ENCODE data around the gene CCER1. TPM values are rescaled to one million over a fixed set of nuclear protein-coding genes. Genes with fewer than 3 reads are reported as not detected.

CCER1 gene, protein sequence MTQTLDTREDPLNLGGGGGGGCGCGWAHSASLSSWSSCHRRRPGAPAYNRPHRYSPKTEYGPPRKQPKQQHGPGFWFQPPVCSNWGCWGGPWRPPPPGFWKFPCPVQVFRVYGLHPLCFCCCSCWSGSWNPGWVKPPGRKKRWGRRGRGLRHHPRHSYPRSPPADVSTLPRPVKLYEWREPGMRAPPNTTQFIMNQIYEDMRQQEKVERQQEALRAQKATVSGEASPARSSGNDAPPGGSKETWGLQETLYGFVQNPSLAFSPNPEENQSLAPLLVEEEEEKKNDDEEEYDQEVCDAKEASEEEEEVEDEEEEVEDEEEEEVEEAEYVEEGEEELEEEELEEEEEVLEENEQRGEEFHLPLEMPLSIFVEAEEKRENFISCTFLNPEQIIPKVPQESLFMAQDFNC
- total RNA-seq (not detected), polyA plus RNA-seq (not detected)
- long read RNA-seq, donor 1, result 0 reads
- long read RNA-seq, donor 2, result 0 reads
- long read RNA-seq, donor 3, result 0 reads

DNA sequence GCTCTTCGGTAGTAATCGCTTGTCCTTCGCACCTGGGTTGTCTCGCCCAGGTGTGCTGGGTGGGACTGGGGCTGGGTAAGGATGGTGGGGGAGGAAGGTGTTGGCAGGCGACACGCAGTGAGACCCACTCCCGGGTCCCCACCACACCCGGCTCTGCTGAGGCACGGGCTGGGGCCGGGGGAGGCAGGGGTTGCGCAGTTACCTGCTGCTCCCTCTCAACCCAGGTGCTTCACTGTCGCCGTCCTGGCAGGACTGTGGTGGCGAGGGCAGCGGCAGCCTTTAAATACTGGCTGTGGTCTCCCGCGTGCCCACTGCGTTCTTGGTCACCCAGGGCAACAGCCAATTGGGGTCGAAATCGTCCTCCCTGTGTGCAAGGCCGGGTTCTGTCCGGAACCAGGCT, at the start of gene CCER1:
Gene CCER1 (minus strand): TSS at position 256 of the 400 bp plus-strand sequence. CDS start 434 bp downstream, outside the sequence.
- intact Hi-C loops (cut with DNase I), result no loop called here
- TF ChIP-seq, protein P1, sequence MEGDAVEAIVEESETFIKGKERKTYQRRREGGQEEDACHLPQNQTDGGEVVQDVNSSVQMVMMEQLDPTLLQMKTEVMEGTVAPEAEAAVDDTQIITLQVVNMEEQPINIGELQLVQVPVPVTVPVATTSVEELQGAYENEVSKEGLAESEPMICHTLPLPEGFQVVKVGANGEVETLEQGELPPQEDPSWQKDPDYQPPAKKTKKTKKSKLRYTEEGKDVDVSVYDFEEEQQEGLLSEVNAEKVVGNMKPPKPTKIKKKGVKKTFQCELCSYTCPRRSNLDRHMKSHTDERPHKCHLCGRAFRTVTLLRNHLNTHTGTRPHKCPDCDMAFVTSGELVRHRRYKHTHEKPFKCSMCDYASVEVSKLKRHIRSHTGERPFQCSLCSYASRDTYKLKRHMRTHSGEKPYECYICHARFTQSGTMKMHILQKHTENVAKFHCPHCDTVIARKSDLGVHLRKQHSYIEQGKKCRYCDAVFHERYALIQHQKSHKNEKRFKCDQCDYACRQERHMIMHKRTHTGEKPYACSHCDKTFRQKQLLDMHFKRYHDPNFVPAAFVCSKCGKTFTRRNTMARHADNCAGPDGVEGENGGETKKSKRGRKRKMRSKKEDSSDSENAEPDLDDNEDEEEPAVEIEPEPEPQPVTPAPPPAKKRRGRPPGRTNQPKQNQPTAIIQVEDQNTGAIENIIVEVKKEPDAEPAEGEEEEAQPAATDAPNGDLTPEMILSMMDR (IDR thresholded peaks at IDR 0.05), result no peak
- Histone ChIP-seq H3K4me1 (no peaks in the 10 kb centered on the region), H3K27me3 (no peaks in the 10 kb centered on the region), H3K4me3 (no peak within 1 kb of the TSS), H3K36me3 (no peaks in the 10 kb centered on the region), H3K9me3 (no peaks in the 10 kb centered on the region), H3K27ac (no peak within 1 kb of the TSS)
- WGBS, 2 donors, result 97% methylated on average over 21 to 22 of the region's 22 CpGs
- peak in 1 of 8 donors; percentile 50 for ATAC-seq
- DNase-seq, result no peak

DNA sequence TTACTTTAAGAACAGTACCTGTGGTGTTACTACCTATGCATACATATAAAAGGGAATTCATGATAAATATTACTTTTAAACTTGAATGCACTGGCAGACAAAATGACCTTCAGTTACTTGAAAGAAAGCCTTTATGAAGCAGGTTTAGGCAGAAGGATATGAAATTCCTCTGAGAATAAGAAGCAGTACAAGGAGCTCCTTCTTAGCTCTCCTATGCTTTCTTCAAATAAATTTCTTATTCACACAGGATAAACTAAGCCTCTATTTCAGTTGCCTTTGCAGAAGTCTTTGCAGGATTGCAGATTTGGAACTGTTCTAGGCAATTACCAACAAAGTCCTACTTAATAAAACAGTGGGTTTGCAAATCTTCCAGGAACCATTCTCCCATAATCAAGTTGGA, 48.8 kb upstream of the CCER1 start:
- no peaks in the 10 kb centered on the region for H3K27me3 ChIP-seq
- H3K9me3 ChIP-seq, result no peaks in the 10 kb centered on the region
- TF ChIP-seq, protein P1 (IDR thresholded peaks at IDR 0.05), result no peak
- intact Hi-C loops (cut with DNase I), result no loop called here
- no peak overlapping the region for H3K4me3 ChIP-seq
- H3K4me1 ChIP-seq, result no peaks in the 10 kb centered on the region
- ATAC-seq (no peak), DNase-seq (no peak)
- no peak overlapping the region for H3K27ac ChIP-seq
- H3K36me3 ChIP-seq, result no peaks in the 10 kb centered on the region

DNA sequence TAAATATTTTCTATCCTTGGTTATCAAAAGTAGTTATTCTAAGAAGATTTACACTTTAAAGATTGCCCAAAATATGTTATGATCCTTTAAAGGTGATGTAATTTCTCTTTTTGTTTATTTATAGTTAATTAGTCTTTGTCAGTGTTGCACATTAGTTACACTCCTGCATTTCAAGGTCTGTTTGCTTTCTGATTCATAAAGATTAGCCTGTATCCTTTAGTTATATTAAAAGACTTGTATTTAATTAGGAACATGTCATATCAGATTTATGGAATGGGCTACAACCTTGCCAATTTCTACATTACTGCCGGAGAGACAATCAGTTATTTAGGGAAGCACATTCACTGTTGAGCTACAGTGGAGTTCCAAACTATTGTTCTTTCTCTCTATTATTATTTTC, 46.3 kb upstream of the CCER1 start:
- Histone ChIP-seq H3K4me1 (no peaks in the 10 kb centered on the region), H3K4me3 (no peak overlapping the region), H3K36me3 (no peaks in the 10 kb centered on the region), H3K9me3 (no peaks in the 10 kb centered on the region), H3K27ac (no peak overlapping the region), H3K27me3 (no peaks in the 10 kb centered on the region)
- DNase-seq, result no peak
- 41 to 59% methylated on average over 1 of the region's 1 CpG for WGBS, 2 donors
- TF ChIP-seq, protein P1 (IDR thresholded peaks at IDR 0.05), result no peak
- intact Hi-C loops (cut with DNase I), result no loop called here
- no peak for ATAC-seq

DNA sequence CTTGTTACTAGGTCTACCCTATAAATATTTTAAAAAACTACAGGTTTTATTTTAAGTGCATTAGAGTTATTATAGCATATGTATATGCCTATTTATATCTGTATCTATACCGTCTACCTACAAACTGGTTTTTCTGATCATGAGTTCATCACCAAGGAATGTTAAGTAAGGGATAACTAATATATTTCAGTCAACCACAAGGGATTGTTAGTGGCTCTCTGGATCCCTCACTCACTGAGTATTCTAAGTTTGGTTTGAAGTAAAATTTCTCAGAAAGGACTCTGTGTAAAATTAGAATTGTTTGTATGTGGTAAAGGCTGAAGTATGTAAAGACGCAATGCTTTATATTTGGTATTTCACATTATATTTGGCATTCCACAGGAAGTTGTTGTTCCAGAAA, 45.0 kb upstream of the CCER1 start:
- ATAC-seq, result no peak
- 73% methylated on average over 2 of the region's 2 CpGs for WGBS, 2 donors
- no peak overlapping the region for H3K4me3 ChIP-seq
- TF ChIP-seq, protein P1 (IDR thresholded peaks at IDR 0.05), result no peak
- no peak for DNase-seq
- H3K4me1 ChIP-seq, result no peaks in the 10 kb centered on the region
- intact Hi-C loops (cut with DNase I), result no loop called here
- no peaks in the 10 kb centered on the region for H3K9me3 ChIP-seq
- H3K27me3 ChIP-seq, result no peaks in the 10 kb centered on the region
- H3K36me3 ChIP-seq, result no peaks in the 10 kb centered on the region
- no peak overlapping the region for H3K27ac ChIP-seq
